ENCODE measurements around the gene ATP11B.

DNA sequence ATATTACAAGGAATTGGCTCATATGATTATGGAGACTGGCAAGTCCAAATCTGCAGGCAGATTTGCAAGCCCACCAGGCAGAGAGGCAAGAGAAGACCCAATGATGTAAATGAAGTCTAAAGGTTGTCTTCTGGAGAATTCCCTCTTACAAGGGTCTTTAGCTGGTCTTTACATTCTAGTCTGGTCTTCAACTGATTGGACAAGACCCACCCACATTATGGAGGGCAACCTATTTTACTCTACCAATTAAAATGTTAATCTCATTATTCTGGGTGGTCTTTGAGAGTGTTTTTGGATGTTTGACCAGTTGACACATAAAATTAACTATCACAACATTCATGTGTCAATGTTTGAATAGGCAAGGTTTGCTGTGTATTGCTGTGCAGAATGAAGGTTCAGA is 28.0 kb upstream of the ATP11B start:
- TF ChIP-seq EZH2 (IDR thresholded peaks at IDR 0.05; ENCODE audit: borderline replicate concordance, low read depth, low read length, poor library complexity, severe bottlenecking), result no peak
- TF ChIP-seq, protein P1, sequence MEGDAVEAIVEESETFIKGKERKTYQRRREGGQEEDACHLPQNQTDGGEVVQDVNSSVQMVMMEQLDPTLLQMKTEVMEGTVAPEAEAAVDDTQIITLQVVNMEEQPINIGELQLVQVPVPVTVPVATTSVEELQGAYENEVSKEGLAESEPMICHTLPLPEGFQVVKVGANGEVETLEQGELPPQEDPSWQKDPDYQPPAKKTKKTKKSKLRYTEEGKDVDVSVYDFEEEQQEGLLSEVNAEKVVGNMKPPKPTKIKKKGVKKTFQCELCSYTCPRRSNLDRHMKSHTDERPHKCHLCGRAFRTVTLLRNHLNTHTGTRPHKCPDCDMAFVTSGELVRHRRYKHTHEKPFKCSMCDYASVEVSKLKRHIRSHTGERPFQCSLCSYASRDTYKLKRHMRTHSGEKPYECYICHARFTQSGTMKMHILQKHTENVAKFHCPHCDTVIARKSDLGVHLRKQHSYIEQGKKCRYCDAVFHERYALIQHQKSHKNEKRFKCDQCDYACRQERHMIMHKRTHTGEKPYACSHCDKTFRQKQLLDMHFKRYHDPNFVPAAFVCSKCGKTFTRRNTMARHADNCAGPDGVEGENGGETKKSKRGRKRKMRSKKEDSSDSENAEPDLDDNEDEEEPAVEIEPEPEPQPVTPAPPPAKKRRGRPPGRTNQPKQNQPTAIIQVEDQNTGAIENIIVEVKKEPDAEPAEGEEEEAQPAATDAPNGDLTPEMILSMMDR (conservative IDR thresholded peaks at IDR 0.05; ENCODE audit: low read depth, low read length), result no peak

Data from A673 (cell line).